Measurements from ENCODE around the gene TNKS2.
"Not testable (repeated sequence)": the region's sequence is repeated elsewhere in the genome, so short reads cannot be mapped to it uniquely, and the experiment has no call there.

TNKS2 gene

DNA sequence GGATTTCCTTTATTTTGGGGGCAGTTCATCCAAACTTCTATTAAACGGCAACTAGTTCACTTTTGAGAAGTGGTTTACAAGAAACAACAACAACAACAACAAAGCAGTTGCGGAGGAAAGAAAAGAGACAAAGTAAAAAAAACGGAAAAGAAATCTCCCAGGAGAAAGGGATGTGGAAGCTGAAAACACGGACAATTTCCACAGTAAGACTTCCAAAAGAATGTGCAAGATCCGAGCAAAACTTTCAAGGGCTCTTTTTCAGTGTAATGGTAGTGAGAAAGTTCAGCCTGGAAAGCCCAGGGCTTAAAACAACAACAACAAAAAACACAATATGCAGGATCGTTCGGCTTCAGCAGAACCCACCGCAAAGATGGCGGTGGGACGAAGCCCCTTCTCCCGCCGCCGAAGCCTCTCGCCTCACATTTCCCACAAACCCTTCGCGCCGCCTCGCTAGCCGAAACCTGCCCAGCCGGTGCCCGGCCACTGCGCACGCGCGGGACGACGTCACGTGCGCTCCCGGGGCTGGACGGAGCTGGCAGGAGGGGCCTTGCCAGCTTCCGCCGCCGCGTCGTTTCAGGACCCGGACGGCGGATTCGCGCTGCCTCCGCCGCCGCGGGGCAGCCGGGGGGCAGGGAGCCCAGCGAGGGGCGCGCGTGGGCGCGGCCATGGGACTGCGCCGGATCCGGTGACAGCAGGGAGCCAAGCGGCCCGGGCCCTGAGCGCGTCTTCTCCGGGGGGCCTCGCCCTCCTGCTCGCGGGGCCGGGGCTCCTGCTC, at the start of gene TNKS2:
TSS of gene TNKS2 (plus strand) at position 553 of the 775 bp plus-strand sequence. CDS start 265 bp downstream, outside the sequence.
- Histone ChIP-seq H3K27ac (ENCODE audit: low read depth, low read length, poor library complexity, severe bottlenecking) (peak within 1 kb of the TSS; percentile 82), H4K20me1 (ENCODE audit: insufficient read depth, low read length) (no peaks in the 10 kb centered on the region), H3K9me3 (ENCODE audit: low read length) (no peaks in the 10 kb centered on the region), H3K4me1 (ENCODE audit: insufficient read depth, low read length, severe bottlenecking) (peaks cover 32% of the 10 kb centered on the region), H3K9ac (ENCODE audit: low read length) (peak within 1 kb of the TSS; percentile 89), H3K36me3 (ENCODE audit: insufficient read depth, low read length) (peaks cover 7% of the 10 kb centered on the region; the same call in 1 of the 2 replicates), H3K79me2 (ENCODE audit: insufficient read depth, low read length) (peaks cover 32% of the 10 kb centered on the region), H3F3A (ENCODE audit: insufficient read depth, low read length) (no peaks in the 10 kb centered on the region), H3K27me3 (ENCODE audit: insufficient read depth, low read length) (no peaks in the 10 kb centered on the region), H2AFZ (ENCODE audit: low read length) (no peak within 1 kb of the TSS), H3K4me3 (ENCODE audit: low read depth, low read length, poor library complexity, severe bottlenecking) (peak within 1 kb of the TSS; percentile 96), H3K9me2 (ENCODE audit: low read depth, low read length) (no peaks in the 10 kb centered on the region), H3K4me2 (ENCODE audit: low read length) (peak within 1 kb of the TSS; percentile 98)
- TF ChIP-seq EZH2 (IDR thresholded peaks at IDR 0.05; ENCODE audit: borderline replicate concordance, low read length), result no peak
- TF ChIP-seq, protein P1, sequence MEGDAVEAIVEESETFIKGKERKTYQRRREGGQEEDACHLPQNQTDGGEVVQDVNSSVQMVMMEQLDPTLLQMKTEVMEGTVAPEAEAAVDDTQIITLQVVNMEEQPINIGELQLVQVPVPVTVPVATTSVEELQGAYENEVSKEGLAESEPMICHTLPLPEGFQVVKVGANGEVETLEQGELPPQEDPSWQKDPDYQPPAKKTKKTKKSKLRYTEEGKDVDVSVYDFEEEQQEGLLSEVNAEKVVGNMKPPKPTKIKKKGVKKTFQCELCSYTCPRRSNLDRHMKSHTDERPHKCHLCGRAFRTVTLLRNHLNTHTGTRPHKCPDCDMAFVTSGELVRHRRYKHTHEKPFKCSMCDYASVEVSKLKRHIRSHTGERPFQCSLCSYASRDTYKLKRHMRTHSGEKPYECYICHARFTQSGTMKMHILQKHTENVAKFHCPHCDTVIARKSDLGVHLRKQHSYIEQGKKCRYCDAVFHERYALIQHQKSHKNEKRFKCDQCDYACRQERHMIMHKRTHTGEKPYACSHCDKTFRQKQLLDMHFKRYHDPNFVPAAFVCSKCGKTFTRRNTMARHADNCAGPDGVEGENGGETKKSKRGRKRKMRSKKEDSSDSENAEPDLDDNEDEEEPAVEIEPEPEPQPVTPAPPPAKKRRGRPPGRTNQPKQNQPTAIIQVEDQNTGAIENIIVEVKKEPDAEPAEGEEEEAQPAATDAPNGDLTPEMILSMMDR (IDR thresholded peaks at IDR 0.05; ENCODE audit: low read length), result no peak

DNA sequence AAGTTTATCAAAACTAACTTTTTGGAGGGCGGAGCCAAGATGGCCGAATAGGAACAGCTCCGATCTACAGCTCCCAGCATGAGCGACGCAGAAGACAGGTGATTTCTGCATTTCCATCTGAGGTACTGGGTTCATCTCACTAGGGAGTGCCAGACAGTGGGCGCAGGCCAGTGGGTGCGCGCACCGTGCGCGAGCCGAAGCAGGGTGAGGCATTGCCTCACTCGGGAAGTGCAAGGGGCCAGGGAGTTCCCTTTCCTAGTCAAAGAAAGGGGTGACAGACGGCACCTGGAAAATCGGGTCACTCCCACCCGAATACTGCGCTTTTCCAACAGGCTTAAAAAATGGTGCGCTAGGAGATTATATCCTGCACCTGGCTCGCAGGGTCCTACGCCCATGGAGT, 48.6 kb upstream of the TNKS2 start:
- H3K79me2 ChIP-seq (ENCODE audit: insufficient read depth, low read length); H3K27me3 ChIP-seq (ENCODE audit: insufficient read depth, low read length); H3K27ac ChIP-seq (ENCODE audit: low read depth, low read length, poor library complexity, severe bottlenecking); H3K4me3 ChIP-seq (ENCODE audit: low read depth, low read length, poor library complexity, severe bottlenecking); H3K9me3 ChIP-seq (ENCODE audit: low read length); H3K4me2 ChIP-seq (ENCODE audit: low read length); H3K9me2 ChIP-seq (ENCODE audit: low read depth, low read length); H3K4me1 ChIP-seq (ENCODE audit: insufficient read depth, low read length, severe bottlenecking); H3K9ac ChIP-seq (ENCODE audit: low read length); H3K36me3 ChIP-seq (ENCODE audit: insufficient read depth, low read length); H3F3A ChIP-seq (ENCODE audit: insufficient read depth, low read length); H4K20me1 ChIP-seq (ENCODE audit: insufficient read depth, low read length); H2AFZ ChIP-seq (ENCODE audit: low read length): not testable (repeated sequence)

DNA sequence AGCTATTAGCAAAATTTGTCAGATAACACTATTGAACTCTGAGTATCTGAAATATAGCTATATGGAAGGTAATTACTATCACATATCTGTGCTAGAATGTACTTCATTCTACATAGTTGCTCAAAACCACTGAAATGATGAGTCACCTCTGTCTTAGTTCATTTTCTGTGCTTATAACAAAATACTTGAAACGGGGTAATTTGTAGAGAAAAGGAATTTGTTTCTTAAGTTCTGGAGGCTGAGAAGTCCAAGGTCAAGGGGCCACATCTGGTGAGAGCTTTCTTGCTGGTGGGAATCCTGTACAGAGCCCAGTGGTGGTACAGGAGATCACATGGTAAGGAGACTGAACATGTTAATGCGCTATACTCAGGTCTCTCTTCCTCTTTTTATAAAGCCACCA, 41.9 kb upstream of the TNKS2 start:
- Histone ChIP-seq H3K9ac (ENCODE audit: low read length) (no peak overlapping the region), H2AFZ (ENCODE audit: low read length) (no peak overlapping the region), H3K4me2 (ENCODE audit: low read length) (no peak overlapping the region), H3K4me3 (ENCODE audit: low read depth, low read length, poor library complexity, severe bottlenecking) (no peak overlapping the region), H3K27ac (ENCODE audit: low read depth, low read length, poor library complexity, severe bottlenecking) (no peak overlapping the region), H3K36me3 (ENCODE audit: insufficient read depth, low read length) (no peaks in the 10 kb centered on the region), H4K20me1 (ENCODE audit: insufficient read depth, low read length) (no peaks in the 10 kb centered on the region), H3K9me3 (ENCODE audit: low read length) (no peaks in the 10 kb centered on the region), H3K9me2 (ENCODE audit: low read depth, low read length) (no peaks in the 10 kb centered on the region), H3F3A (ENCODE audit: insufficient read depth, low read length) (no peaks in the 10 kb centered on the region), H3K79me2 (ENCODE audit: insufficient read depth, low read length) (no peaks in the 10 kb centered on the region), H3K27me3 (ENCODE audit: insufficient read depth, low read length) (no peaks in the 10 kb centered on the region), H3K4me1 (ENCODE audit: insufficient read depth, low read length, severe bottlenecking) (no peaks in the 10 kb centered on the region)
- TF ChIP-seq, protein P1 (IDR thresholded peaks at IDR 0.05; ENCODE audit: low read length), result no peak
- no peak for TF ChIP-seq EZH2 (IDR thresholded peaks at IDR 0.05; ENCODE audit: borderline replicate concordance, low read length)
